PC-9 (cell line): Measurements from ENCODE around the gene TNIP2. TPM values are rescaled to one million over a fixed set of nuclear protein-coding genes. Genes with fewer than 3 reads are reported as not detected.

Experiments
- BruUV-seq: library from RNA; stranded (reverse); fragments of 400-500 nt; replicated peaks from 2 replicates; lab custom pipeline; 2021; lab: Mats Ljungman, UMichigan
- CTCF ChIA-PET: fragments of 300-600 bp; sonication (Branson Sonifier 250); formaldehyde crosslinking; loops from one replicate; lab custom pipeline; 2022; ENCODE audit warnings: antibody characterized with exemption; lab: Charles Lee
- POLR2A ChIA-PET: fragments of 300-600 bp; sonication (Branson Sonifier 250); formaldehyde crosslinking; loops from one replicate; lab custom pipeline; 2022; ENCODE audit warnings: antibody characterized with exemption; ENCODE audit not compliant: unreplicated experiment; lab: Charles Lee
- DNase-seq, 2 experiments: peaks; one replicate each; pipeline versions ENCODE4 v3.0.0 to v3.0.0-alpha.2; 2015 to 2022; ENCODE audit warnings: mixed read lengths in 1 of 2
- H2AFZ ChIP-seq: fragments of 200-600 bp; sonication (generic); 2 replicates; pipeline ENCODE4 v1.8.1; 2017; ENCODE audit warnings: antibody characterized with exemption
- H3F3A ChIP-seq: fragments of 200-600 bp; sonication (generic); 2 replicates; pipeline ENCODE4 v1.8.1; 2017; ENCODE audit warnings: antibody characterized with exemption, mild to moderate bottlenecking, low read depth; ENCODE audit not compliant: insufficient read depth
- H3K27ac ChIP-seq: fragments of 200-600 bp; sonication (generic); 2 replicates; pipeline ENCODE4 v1.6.1; 2016; ENCODE audit warnings: mixed run types
- H3K27me3 ChIP-seq: fragments of 200-600 bp; sonication (generic); 2 replicates; pipeline ENCODE4 v1.6.1; 2016; ENCODE audit warnings: low read depth, mixed run types; ENCODE audit not compliant: insufficient read depth
- H3K36me3 ChIP-seq: fragments of 200-600 bp; sonication (generic); 2 replicates; pipeline ENCODE4 v1.6.1; 2016; ENCODE audit warnings: low read depth, mixed run types
- H3K4me1 ChIP-seq: fragments of 200-600 bp; sonication (generic); replicated peaks from 2 replicates; pipeline ENCODE4 v1.6.1; 2016; ENCODE audit warnings: mixed run types; ENCODE audit not compliant: insufficient read depth
- H3K4me2 ChIP-seq: fragments of 200-600 bp; sonication (generic); 2 replicates; pipeline ENCODE4 v1.6.1; 2017; ENCODE audit warnings: mixed run types
- H3K4me3 ChIP-seq: fragments of 200-600 bp; sonication (generic); 2 replicates; pipeline ENCODE4 v1.6.1; 2016; ENCODE audit warnings: mixed run types
- H3K79me2 ChIP-seq: fragments of 200-600 bp; sonication (generic); 2 replicates; pipeline ENCODE4 v1.6.1; 2017; ENCODE audit warnings: low read depth, mixed run types
- H3K9me2 ChIP-seq: fragments of 200-600 bp; sonication (generic); 2 replicates; pipeline ENCODE4 v1.8.1; 2017; ENCODE audit warnings: mild to moderate bottlenecking; ENCODE audit not compliant: insufficient read depth
- H3K9me3 ChIP-seq: fragments of 200-600 bp; sonication (generic); 2 replicates; pipeline ENCODE4 v1.8.1; 2016; ENCODE audit warnings: low read depth; ENCODE audit not compliant: insufficient read depth
- H4K20me1 ChIP-seq: fragments of 200-600 bp; sonication (generic); 2 replicates; pipeline ENCODE4 v1.8.1; 2017; ENCODE audit not compliant: insufficient read depth
- EZH2 ChIP-seq: fragments of 200-600 bp; sonication (generic); IDR thresholded peaks from 2 replicates; pipeline ENCODE4 v1.8.0; 2017; ENCODE audit warnings: antibody characterized with exemption, low read depth
- intact Hi-C: fragments of 100-400 bp; cut with micrococcal nuclease; formaldehyde crosslinking; loops from one replicate; pipeline ENCODE4 v1.10.0; 2022; ENCODE audit not compliant: unreplicated experiment
- total RNA-seq: library from RNA; stranded (reverse); gene quantifications from 2 replicates; pipeline ENCODE4 v1.2.3, GENCODE V29; 2021
- TF ChIP-seq, protein P1 (sequence below): fragments of 200-600 bp; sonication (generic); conservative IDR thresholded peaks from 2 replicates; pipeline ENCODE4 v1.6.1; 2017; ENCODE audit warnings: mixed run types, antibody characterized with exemption, mild to moderate bottlenecking, moderate library complexity

TNIP2 gene
- total RNA-seq, 1 experiment from 2014 or later, result 37.1 TPM

DNA sequence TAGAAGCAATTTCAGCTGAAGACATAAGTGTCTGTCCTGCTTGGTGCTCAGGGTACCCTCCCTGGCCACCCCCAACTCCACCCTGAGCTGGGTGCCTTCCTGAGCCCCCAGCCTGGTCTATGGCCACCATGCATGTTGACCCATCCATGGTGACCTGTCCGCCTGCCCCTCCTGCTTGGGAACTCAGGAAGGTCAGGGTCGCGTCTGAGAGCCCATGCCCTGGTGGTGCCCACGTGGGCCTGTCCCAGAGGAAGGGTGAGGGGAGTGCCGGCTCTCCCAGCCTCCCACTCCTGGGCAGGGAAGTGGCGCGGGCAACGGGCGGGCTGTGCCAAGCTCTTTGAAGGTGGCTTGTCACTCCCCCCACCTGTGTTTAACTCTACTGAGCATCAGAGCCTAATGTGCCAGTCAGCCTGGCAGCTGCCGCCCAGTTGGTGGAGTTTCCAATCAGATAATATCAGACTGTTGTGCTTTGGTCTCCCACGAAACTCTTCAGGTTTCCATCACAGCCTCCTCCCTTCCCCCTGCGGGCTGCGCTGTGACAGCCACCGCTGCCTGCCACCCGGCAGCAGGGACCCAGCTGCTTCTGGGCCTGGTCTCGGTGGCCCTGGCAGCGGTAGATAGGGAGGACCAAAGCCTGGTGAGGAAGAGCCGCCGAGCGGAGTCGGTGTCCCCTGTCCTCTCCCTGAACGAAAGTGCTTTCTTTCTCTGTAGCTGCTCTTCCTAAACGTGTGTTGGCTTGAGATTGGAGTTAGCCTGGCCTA is 41.6 kb upstream of the TNIP2 start:
- no peaks in the 10 kb centered on the region for H3K27me3 ChIP-seq
- H3K4me3 ChIP-seq, result no peak overlapping the region
- peak overlapping the region; percentile 72 for H3K4me2 ChIP-seq
- intact Hi-C loops, result loop anchor here (1.0 to 2.0 kb wide), 3 partner anchors 41 to 687 kb away; partner anchors contain the start of gene TNIP2
- H3F3A ChIP-seq, result peaks cover 30% of the 10 kb centered on the region
- H2AFZ ChIP-seq, result no peak overlapping the region
- peaks cover 81% of the 10 kb centered on the region for H3K4me1 ChIP-seq
- no peaks in the 10 kb centered on the region for H3K36me3 ChIP-seq
- ChIA-PET POLR2A (interaction anchor here (0.5 to 0.6 kb wide), 2 partner anchors 99 to 765 kb away, joined by 5 to 9 read pairs; no protein-coding TSS in a partner anchor), CTCF (no interaction called here)
- H4K20me1 ChIP-seq, result no peaks in the 10 kb centered on the region
- no peak for TF ChIP-seq EZH2
- TF ChIP-seq, protein P1, sequence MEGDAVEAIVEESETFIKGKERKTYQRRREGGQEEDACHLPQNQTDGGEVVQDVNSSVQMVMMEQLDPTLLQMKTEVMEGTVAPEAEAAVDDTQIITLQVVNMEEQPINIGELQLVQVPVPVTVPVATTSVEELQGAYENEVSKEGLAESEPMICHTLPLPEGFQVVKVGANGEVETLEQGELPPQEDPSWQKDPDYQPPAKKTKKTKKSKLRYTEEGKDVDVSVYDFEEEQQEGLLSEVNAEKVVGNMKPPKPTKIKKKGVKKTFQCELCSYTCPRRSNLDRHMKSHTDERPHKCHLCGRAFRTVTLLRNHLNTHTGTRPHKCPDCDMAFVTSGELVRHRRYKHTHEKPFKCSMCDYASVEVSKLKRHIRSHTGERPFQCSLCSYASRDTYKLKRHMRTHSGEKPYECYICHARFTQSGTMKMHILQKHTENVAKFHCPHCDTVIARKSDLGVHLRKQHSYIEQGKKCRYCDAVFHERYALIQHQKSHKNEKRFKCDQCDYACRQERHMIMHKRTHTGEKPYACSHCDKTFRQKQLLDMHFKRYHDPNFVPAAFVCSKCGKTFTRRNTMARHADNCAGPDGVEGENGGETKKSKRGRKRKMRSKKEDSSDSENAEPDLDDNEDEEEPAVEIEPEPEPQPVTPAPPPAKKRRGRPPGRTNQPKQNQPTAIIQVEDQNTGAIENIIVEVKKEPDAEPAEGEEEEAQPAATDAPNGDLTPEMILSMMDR, result no peak
- no peak for DNase-seq
- no TSS peak for BruUV-seq
- no peaks in the 10 kb centered on the region for H3K9me3 ChIP-seq
- peaks cover 5% of the 10 kb centered on the region; the same call in 1 of the 2 replicates for H3K79me2 ChIP-seq
- peak overlapping the region; percentile 82 for H3K27ac ChIP-seq
- H3K9me2 ChIP-seq, result no peaks in the 10 kb centered on the region

DNA sequence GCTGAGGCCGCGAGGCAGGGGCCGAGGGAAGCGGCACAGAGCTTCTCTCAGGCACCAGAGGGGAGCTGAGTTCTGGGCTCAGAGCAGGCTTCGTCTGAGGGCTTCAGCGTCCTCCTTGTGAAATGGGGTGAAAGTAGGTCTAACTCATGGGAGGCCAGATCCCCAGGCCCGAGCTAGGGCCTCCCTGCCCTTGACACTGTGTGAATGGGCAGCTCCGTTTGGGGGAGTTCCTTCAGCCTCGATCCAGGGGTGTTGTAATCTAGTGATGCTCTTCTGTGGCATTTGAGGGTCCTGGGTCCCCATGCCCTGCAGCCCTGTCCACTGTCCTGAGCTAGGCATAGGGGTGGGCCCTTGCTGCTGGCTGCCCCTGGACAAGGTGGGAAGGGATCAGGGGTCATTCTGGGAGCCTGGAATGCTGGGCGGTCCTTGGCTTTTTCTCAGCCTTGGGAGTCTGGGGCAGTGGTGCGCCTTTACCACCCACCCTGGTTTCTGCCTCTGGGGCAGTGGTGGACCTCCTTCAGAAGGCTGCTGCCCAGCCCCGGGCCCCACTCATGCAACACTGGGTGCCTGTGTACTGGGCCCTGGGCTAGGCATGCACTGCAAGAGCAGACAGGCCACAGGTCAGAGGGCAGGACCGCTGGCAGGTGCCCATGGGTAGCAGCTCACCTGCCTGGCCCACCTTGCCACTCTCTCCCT is 40.9 kb upstream of the TNIP2 start:
- Histone ChIP-seq H2AFZ (no peak overlapping the region), H3K79me2 (peaks cover 5% of the 10 kb centered on the region; the same call in 1 of the 2 replicates)
- no TSS peak for BruUV-seq

More for the DNA sequence above, 40.9 kb upstream of the TNIP2 start:
- TF ChIP-seq, protein P1, result no peak
- TF ChIP-seq EZH2, result no peak
- Histone ChIP-seq H4K20me1 (no peaks in the 10 kb centered on the region), H3K36me3 (no peaks in the 10 kb centered on the region), H3K27ac (peak overlapping the region; percentile 51), H3K4me1 (peaks cover 81% of the 10 kb centered on the region), H3K4me3 (no peak overlapping the region), H3F3A (peaks cover 33% of the 10 kb centered on the region), H3K4me2 (peak overlapping the region; percentile 72), H3K9me2 (no peaks in the 10 kb centered on the region), H3K27me3 (no peaks in the 10 kb centered on the region), H3K9me3 (no peaks in the 10 kb centered on the region)
- no peak for DNase-seq
- intact Hi-C loops, result no loop called here
- ChIA-PET POLR2A (interaction anchor here (0.5 kb wide), 1 partner anchor 764 kb away, joined by 9 read pairs; no protein-coding TSS in a partner anchor), CTCF (no interaction called here)
